GM23338 (cell line): ENCODE measurements around the gene TRIM49C. TPM values are rescaled to one million over a fixed set of nuclear protein-coding genes. Genes with fewer than 3 reads are reported as not detected.
"Not testable (repeated sequence)": the region's sequence is repeated elsewhere in the genome, so short reads cannot be mapped to it uniquely, and the experiment has no call there.

Experiments used
- ATAC-seq: fragments of 200-7000 bp; cut with Tn5 transposase; 3 replicates; pipeline ENCODE4 v1.9.1; 2020
- DNase-seq: peaks from one replicate; pipeline ENCODE4 v3.0.0-alpha.2; 2015; ENCODE audit warnings: low spot score
- H2AFZ ChIP-seq: fragments of 200-600 bp; sonication (generic); 2 replicates; pipeline ENCODE4 v1.8.0; 2016; ENCODE audit warnings: antibody characterized with exemption, mild to moderate bottlenecking, moderate library complexity
- H3F3A ChIP-seq: fragments of 200-600 bp; sonication (generic); replicated peaks from 2 replicates; pipeline ENCODE4 v1.8.0; 2017; ENCODE audit warnings: antibody characterized with exemption, mixed run types, low read depth
- H3K27ac ChIP-seq: fragments of 200-600 bp; sonication (generic); 2 replicates; pipeline ENCODE4 v1.6.1; 2016; ENCODE audit warnings: low read depth
- H3K27me3 ChIP-seq: fragments of 200-600 bp; sonication (generic); 2 replicates; pipeline ENCODE4 v1.8.0; 2016; ENCODE audit warnings: mild to moderate bottlenecking, mixed run types, moderate library complexity; ENCODE audit not compliant: insufficient read depth
- H3K36me3 ChIP-seq: fragments of 200-600 bp; sonication (generic); 2 replicates; pipeline ENCODE4 v1.8.0; 2016; ENCODE audit warnings: mild to moderate bottlenecking; ENCODE audit not compliant: insufficient read depth
- H3K4me1 ChIP-seq: fragments of 200-600 bp; sonication (generic); 2 replicates; pipeline ENCODE4 v1.8.0; 2016; ENCODE audit warnings: mild to moderate bottlenecking, moderate library complexity; ENCODE audit not compliant: insufficient read depth
- H3K4me2 ChIP-seq: fragments of 200-600 bp; sonication (generic); 2 replicates; pipeline ENCODE4 v1.7.1; 2017; ENCODE audit warnings: mixed run types
- H3K4me3 ChIP-seq: fragments of 200-600 bp; sonication (generic); 2 replicates; pipeline ENCODE4 v1.6.1; 2016; ENCODE audit warnings: mixed run types
- H3K79me2 ChIP-seq: fragments of 200-600 bp; sonication (generic); replicated peaks from 2 replicates; pipeline ENCODE4 v1.8.0; 2017; ENCODE audit warnings: mild to moderate bottlenecking; ENCODE audit not compliant: insufficient read depth
- H3K9me2 ChIP-seq: fragments of 200-600 bp; sonication (generic); 2 replicates; pipeline ENCODE4 v1.8.0; 2017; ENCODE audit not compliant: insufficient read depth
- H4K20me1 ChIP-seq: fragments of 200-600 bp; sonication (generic); replicated peaks from 2 replicates; pipeline ENCODE4 v1.8.0; 2017; ENCODE audit warnings: mild to moderate bottlenecking; ENCODE audit not compliant: insufficient read depth
- H3K27ac Mint-ChIP-seq: 2 replicates; pipeline ENCODE4 v1.8.0; 2020; ENCODE audit warnings: inconsistent platforms, mild to moderate bottlenecking, moderate library complexity, mixed read lengths
- H3K27me3 Mint-ChIP-seq: 3 replicates; pipeline ENCODE4 v1.8.0; 2022; ENCODE audit warnings: low read depth, mild to moderate bottlenecking, moderate library complexity, mixed read lengths, inconsistent platforms; ENCODE audit not compliant: insufficient read depth, poor library complexity
- H3K36me3 Mint-ChIP-seq: 3 replicates; pipeline ENCODE4 v1.8.0; 2021; ENCODE audit warnings: low read depth, mild to moderate bottlenecking, inconsistent platforms, moderate library complexity, mixed read lengths
- H3K4me1 Mint-ChIP-seq: 3 replicates; pipeline ENCODE4 v1.8.0; 2020; ENCODE audit warnings: mild to moderate bottlenecking, inconsistent platforms, mixed read lengths
- H3K4me3 Mint-ChIP-seq: 3 replicates; pipeline ENCODE4 v1.8.0; 2021; ENCODE audit warnings: moderate library complexity, mild to moderate bottlenecking, inconsistent platforms, mixed read lengths
- H3K9me3 Mint-ChIP-seq: 3 replicates; pipeline ENCODE4 v1.8.0; 2020; ENCODE audit warnings: moderate library complexity, mild to moderate bottlenecking, inconsistent platforms, mixed read lengths
- long read RNA-seq: library from polyadenylated mRNA; unstranded; transcript quantifications from one replicate; pipeline ENCODE4 v2.0.0, GENCODE V29; 2020; ENCODE audit not compliant: unreplicated experiment
- polyA plus RNA-seq: library from polyadenylated mRNA; unstranded; fragments of >200 nt; fragmentation: Nextera tagmentation; extraction: Ambion mirVana; gene quantifications from 2 replicates; pipeline ENCODE4 v1.2.1, GENCODE V29; 2016
- total RNA-seq: library from RNA; depleted of rRNA; stranded (reverse); fragments of >200 nt; shearing (Covaris generic); gene quantifications from 2 replicates; pipeline ENCODE4 v1.2.3, GENCODE V29; 2014; rRNA removed
- TF ChIP-seq, protein P1 (sequence below): IDR thresholded peaks from one replicate; pipeline ENCODE4 v1.6.1; 2018; ENCODE audit warnings: antibody characterized with exemption; ENCODE audit not compliant: unreplicated experiment

Gene TRIM49C, protein sequence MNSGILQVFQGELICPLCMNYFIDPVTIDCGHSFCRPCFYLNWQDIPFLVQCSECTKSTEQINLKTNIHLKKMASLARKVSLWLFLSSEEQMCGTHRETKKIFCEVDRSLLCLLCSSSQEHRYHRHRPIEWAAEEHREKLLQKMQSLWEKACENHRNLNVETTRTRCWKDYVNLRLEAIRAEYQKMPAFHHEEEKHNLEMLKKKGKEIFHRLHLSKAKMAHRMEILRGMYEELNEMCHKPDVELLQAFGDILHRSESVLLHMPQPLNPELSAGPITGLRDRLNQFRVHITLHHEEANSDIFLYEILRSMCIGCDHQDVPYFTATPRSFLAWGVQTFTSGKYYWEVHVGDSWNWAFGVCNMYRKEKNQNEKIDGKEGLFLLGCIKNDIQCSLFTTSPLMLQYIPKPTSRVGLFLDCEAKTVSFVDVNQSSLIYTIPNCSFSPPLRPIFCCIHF
- total RNA-seq (not detected in 2 replicates), polyA plus RNA-seq (not detected in 2 replicates)
- long read RNA-seq: 0 reads

DNA sequence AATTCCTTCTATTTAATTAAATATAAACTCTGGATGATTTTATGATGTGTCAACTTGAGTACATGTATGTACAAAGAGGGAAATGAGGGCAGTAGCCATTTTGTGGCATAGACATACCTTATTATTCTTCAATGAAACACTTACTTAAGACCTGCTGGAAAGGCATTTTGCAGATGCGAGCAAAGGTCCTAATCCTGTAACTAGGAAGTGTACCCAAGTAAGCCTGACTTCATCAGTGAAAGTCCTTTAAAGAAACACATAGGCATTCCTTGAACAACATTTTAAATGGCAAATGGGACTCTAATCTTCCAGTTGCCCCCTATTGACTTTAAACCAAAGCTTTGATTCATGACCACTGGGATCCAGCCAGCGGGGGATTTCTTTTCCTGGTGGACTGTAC is at the start of gene TRIM49C:
TSS of gene TRIM49C (plus strand) at position 301 of the 400 bp plus-strand sequence. CDS start 4,106 bp downstream, outside the sequence.
- not testable (repeated sequence) for H3K27me3 Mint-ChIP-seq, H3K36me3 Mint-ChIP-seq, H3K4me1 Mint-ChIP-seq, H3K27me3 ChIP-seq, H3K4me3 Mint-ChIP-seq, H3K79me2 ChIP-seq, H2AFZ ChIP-seq, H3K4me1 ChIP-seq, H3K27ac Mint-ChIP-seq, H3K9me3 Mint-ChIP-seq, H3K4me3 ChIP-seq, ATAC-seq, H3K9me2 ChIP-seq, H3K27ac ChIP-seq, H3F3A ChIP-seq, H4K20me1 ChIP-seq, H3K4me2 ChIP-seq, DNase-seq, H3K36me3 ChIP-seq

DNA sequence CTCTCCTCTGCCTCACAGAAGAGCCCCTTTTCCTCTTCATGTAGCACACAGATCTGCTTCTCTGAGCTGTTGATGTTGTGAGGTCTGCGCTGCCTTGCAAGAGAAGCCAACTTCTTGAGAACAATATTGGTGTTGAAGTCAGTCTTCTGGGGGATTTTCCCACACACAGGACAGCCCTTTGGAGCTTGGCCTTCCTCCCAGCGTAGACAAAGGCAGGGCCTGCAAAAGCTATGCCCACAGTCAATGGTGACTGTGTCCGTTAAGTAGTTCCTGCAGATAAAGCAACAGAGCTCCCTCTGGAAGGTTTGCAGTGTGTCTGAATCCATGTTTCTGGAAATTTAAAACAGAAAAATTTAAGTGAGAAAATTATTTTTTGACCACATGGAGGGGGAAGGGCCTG is 6.7 kb upstream of the TRIM49C start:
- H3K4me1 Mint-ChIP-seq, H3K36me3 Mint-ChIP-seq, H3K27ac Mint-ChIP-seq, H3K9me3 Mint-ChIP-seq, H3K27ac ChIP-seq, H3K4me2 ChIP-seq, H3K27me3 Mint-ChIP-seq, DNase-seq, H3K79me2 ChIP-seq, H3K36me3 ChIP-seq, H3F3A ChIP-seq, H3K4me3 Mint-ChIP-seq, H3K4me3 ChIP-seq, H2AFZ ChIP-seq, H3K27me3 ChIP-seq, H4K20me1 ChIP-seq, H3K9me2 ChIP-seq, H3K4me1 ChIP-seq, ATAC-seq: not testable (repeated sequence)

DNA sequence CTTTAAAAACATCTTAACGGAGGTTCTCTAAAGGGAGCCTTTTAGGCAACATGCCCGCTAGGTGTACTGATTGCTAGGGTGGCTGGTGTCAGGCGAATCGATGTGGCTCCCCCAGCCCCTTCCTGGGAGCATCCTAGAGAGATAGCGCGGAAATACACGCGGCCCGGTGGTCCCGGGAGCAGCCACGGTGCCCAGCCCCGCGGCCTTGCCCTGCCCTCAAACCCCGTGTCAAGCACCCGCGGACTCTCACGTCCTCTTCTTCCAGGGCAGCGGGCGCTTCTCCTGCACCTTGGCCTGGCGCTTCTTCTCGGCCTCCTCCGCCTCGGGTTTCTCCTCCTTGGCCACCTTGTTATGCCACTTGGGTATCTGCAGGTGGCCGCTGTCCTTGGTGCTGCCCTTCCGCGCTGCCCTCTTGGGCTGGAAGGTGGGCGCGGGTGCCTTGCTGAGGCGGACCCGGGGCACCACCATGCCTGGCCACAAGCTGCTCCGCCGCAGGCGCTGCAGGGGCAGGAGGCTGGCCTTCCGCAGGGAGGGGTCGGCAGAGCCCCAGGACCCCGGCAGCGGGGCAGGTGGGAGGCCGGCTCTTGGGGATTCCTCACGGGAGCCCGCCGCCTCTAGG is 20.8 kb downstream of the TRIM49C start:
- H3K4me3 Mint-ChIP-seq, H3K9me2 ChIP-seq, H3K4me1 ChIP-seq, H3K36me3 Mint-ChIP-seq, H4K20me1 ChIP-seq, DNase-seq, H3K4me1 Mint-ChIP-seq, H3K36me3 ChIP-seq, H3K27ac ChIP-seq, H3K79me2 ChIP-seq, H3K27me3 ChIP-seq, H3K27me3 Mint-ChIP-seq, H3F3A ChIP-seq, H3K9me3 Mint-ChIP-seq, H3K4me2 ChIP-seq, H2AFZ ChIP-seq, H3K27ac Mint-ChIP-seq: not testable (repeated sequence)
- TF ChIP-seq, protein P1, sequence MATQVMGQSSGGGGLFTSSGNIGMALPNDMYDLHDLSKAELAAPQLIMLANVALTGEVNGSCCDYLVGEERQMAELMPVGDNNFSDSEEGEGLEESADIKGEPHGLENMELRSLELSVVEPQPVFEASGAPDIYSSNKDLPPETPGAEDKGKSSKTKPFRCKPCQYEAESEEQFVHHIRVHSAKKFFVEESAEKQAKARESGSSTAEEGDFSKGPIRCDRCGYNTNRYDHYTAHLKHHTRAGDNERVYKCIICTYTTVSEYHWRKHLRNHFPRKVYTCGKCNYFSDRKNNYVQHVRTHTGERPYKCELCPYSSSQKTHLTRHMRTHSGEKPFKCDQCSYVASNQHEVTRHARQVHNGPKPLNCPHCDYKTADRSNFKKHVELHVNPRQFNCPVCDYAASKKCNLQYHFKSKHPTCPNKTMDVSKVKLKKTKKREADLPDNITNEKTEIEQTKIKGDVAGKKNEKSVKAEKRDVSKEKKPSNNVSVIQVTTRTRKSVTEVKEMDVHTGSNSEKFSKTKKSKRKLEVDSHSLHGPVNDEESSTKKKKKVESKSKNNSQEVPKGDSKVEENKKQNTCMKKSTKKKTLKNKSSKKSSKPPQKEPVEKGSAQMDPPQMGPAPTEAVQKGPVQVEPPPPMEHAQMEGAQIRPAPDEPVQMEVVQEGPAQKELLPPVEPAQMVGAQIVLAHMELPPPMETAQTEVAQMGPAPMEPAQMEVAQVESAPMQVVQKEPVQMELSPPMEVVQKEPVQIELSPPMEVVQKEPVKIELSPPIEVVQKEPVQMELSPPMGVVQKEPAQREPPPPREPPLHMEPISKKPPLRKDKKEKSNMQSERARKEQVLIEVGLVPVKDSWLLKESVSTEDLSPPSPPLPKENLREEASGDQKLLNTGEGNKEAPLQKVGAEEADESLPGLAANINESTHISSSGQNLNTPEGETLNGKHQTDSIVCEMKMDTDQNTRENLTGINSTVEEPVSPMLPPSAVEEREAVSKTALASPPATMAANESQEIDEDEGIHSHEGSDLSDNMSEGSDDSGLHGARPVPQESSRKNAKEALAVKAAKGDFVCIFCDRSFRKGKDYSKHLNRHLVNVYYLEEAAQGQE: peak; percentile 66
- ATAC-seq: peak; percentile 67
- peak overlapping the region; percentile 32; the same call in 1 of the 2 replicates for H3K4me3 ChIP-seq
